ENCODE measurements around the gene LRBA. TPM values are rescaled to one million over a fixed set of nuclear protein-coding genes. Genes with fewer than 3 reads are reported as not detected.
"Not testable (repeated sequence)": the region's sequence is repeated elsewhere in the genome, so short reads cannot be mapped to it uniquely, and the experiment has no call there.

LRBA gene
- total and polyA plus RNA-seq, 9 donors: 9.7 to 49.2 (median 30.4) TPM

- Histone ChIP-seq H3K9me3 (no peaks in the 10 kb centered on the region), H3K4me1 (ENCODE audit: insufficient read depth) (peaks cover 3% of the 10 kb centered on the region), H3K27me3 (no peaks in the 10 kb centered on the region), H3K27ac (no peak overlapping the region), H3K36me3 (no peaks in the 10 kb centered on the region), H3K4me3 (no peak overlapping the region)
- no peak for DNase-seq
- no peak for TF ChIP-seq EP300 (IDR thresholded peaks at IDR 0.05)
- no peak for TF ChIP-seq CTCF (IDR thresholded peaks at IDR 0.05)
- TF ChIP-seq POLR2A (IDR thresholded peaks at IDR 0.05): no peak
- intact Hi-C loops (cut with DNase I): no loop called here
Observed at GRCh38 chr4:150964754-150965153, 50.3 kb downstream of the LRBA start.

GRCh38 chr4:150963602-150964345 lies 51.3 kb downstream of the LRBA start:
- H3K4me1 ChIP-seq (ENCODE audit: insufficient read depth); H3K27me3 ChIP-seq; H3K4me3 ChIP-seq; H3K36me3 ChIP-seq; H3K9me3 ChIP-seq; DNase-seq; intact Hi-C loops (cut with DNase I); H3K27ac ChIP-seq: not testable (repeated sequence)
- WGBS, 3 donors: 95 to 98% (median 97%) methylated on average over 40 to 47 of the region's 47 CpGs

GRCh38 chr4:150962245-150962644 lies 52.8 kb downstream of the LRBA start:
- no peak overlapping the region for H3K27ac ChIP-seq
- no peaks in the 10 kb centered on the region for H3K27me3 ChIP-seq
- no peaks in the 10 kb centered on the region for H3K36me3 ChIP-seq
- no peak overlapping the region for H3K4me3 ChIP-seq
- TF ChIP-seq CTCF (IDR thresholded peaks at IDR 0.05) (no peak), EP300 (IDR thresholded peaks at IDR 0.05) (no peak), POLR2A (IDR thresholded peaks at IDR 0.05) (no peak)
- no peak for DNase-seq
- intact Hi-C loops (cut with DNase I): no loop called here
- no peaks in the 10 kb centered on the region for H3K9me3 ChIP-seq
- peaks cover 5% of the 10 kb centered on the region for H3K4me1 ChIP-seq (ENCODE audit: insufficient read depth)
- whole genome bisulfite sequencing, 3 donors: 86 to 89% (median 87%) methylated on average over 1 of the region's 1 CpG

GRCh38 chr4:150961566-150961965 lies 53.5 kb downstream of the LRBA start:
- DNase-seq: no peak
- intact Hi-C loops (cut with DNase I): no loop called here
- Histone ChIP-seq H3K27me3 (no peaks in the 10 kb centered on the region), H3K36me3 (no peaks in the 10 kb centered on the region), H3K4me3 (no peak overlapping the region), H3K27ac (no peak overlapping the region), H3K4me1 (ENCODE audit: insufficient read depth) (peaks cover 5% of the 10 kb centered on the region), H3K9me3 (no peaks in the 10 kb centered on the region)
- 4 to 23% (median 4%) methylated on average over 1 of the region's 1 CpG for WGBS, 3 donors
- TF ChIP-seq POLR2A (IDR thresholded peaks at IDR 0.05): no peak
- no peak for TF ChIP-seq CTCF (IDR thresholded peaks at IDR 0.05)

- no peaks in the 10 kb centered on the region for H3K9me3 ChIP-seq
- DNase-seq: no peak
- no peaks in the 10 kb centered on the region for H3K27me3 ChIP-seq
- 44 to 80% (median 63%) methylated on average over 2 of the region's 2 CpGs for WGBS, 3 donors
- intact Hi-C loops (cut with DNase I): no loop called here
- no peak for TF ChIP-seq EP300 (IDR thresholded peaks at IDR 0.05)
- no peak for TF ChIP-seq CTCF (IDR thresholded peaks at IDR 0.05)
- TF ChIP-seq POLR2A (IDR thresholded peaks at IDR 0.05): no peak
- H3K4me3 ChIP-seq: no peak overlapping the region
- H3K27ac ChIP-seq: no peak overlapping the region
- no peaks in the 10 kb centered on the region for H3K36me3 ChIP-seq
- peaks cover 5% of the 10 kb centered on the region for H3K4me1 ChIP-seq (ENCODE audit: insufficient read depth)
Observed at GRCh38 chr4:150960818-150961217, 54.3 kb downstream of the LRBA start.

Measured in ovary (tissue), 9 donors.